Progenitor cell of endocrine pancreas (in vitro differentiated cells): ENCODE measurements around the gene NFIL3. TPM values are rescaled to one million over a fixed set of nuclear protein-coding genes. Genes with fewer than 3 reads are reported as not detected.

ENCODE experiments used
- DNase-seq: peaks from one replicate; pipeline ENCODE4 v3.0.0; 2021; ENCODE audit warnings: low spot score; ENCODE audit not compliant: unreplicated experiment
- H3K27ac Mint-ChIP-seq: 2 replicates; pipeline ENCODE4 v1.8.0; 2021; ENCODE audit warnings: mild to moderate bottlenecking, moderate library complexity, mixed read lengths
- H3K27me3 Mint-ChIP-seq: 2 replicates; pipeline ENCODE4 v1.8.0; 2021; ENCODE audit warnings: mixed read lengths
- H3K36me3 Mint-ChIP-seq: 2 replicates; pipeline ENCODE4 v1.8.0; 2022; ENCODE audit warnings: mixed read lengths; ENCODE audit not compliant: insufficient read depth
- H3K4me1 Mint-ChIP-seq: 2 replicates; pipeline ENCODE4 v1.8.0; 2021; ENCODE audit warnings: low read depth, mixed read lengths
- H3K4me3 Mint-ChIP-seq: 2 replicates; pipeline ENCODE4 v1.8.0; 2021; ENCODE audit warnings: low read depth, mild to moderate bottlenecking, moderate library complexity, mixed read lengths
- H3K9me3 Mint-ChIP-seq: 2 replicates; pipeline ENCODE4 v1.8.0; 2021; ENCODE audit warnings: low read depth, mixed read lengths
- CTCF ChIP-seq: fragments of 200-600 bp; sonication (generic); IDR thresholded peaks from one replicate; pipeline ENCODE4 v1.5.0; 2021; ENCODE audit warnings: antibody characterized with exemption, mild to moderate bottlenecking; ENCODE audit not compliant: unreplicated experiment
- total RNA-seq: library from RNA; stranded (reverse); gene quantifications from 2 replicates; pipeline ENCODE4 v1.2.1, GENCODE V29; 2021

The NFIL3 gene
- total RNA-seq, 1 donor from 2014 or later = 22.0 TPM

- Mint-ChIP-seq H3K9me3 (no peaks in the 10 kb centered on the region), H3K27me3 (peaks cover 20% of the 10 kb centered on the region), H3K36me3 (no peaks in the 10 kb centered on the region), H3K27ac (peak overlapping the region; percentile 99), H3K4me1 (peaks cover 40% of the 10 kb centered on the region), H3K4me3 (peak overlapping the region; percentile 94)
- no peak for DNase-seq
- no peak for TF ChIP-seq CTCF
Observed at GRCh38 chr9:91421971-91422757, 1.5 kb downstream of the NFIL3 start.

- Mint-ChIP-seq H3K4me3 (peak overlapping the region; percentile 94), H3K4me1 (peaks cover 44% of the 10 kb centered on the region), H3K27ac (peak overlapping the region; percentile 99), H3K36me3 (no peaks in the 10 kb centered on the region), H3K9me3 (no peaks in the 10 kb centered on the region), H3K27me3 (peaks cover 18% of the 10 kb centered on the region)
- peak; percentile 52 for TF ChIP-seq CTCF
- peak; percentile 61 for DNase-seq
Observed at GRCh38 chr9:91421128-91421765, 2.4 kb downstream of the NFIL3 start.

- H3K27ac Mint-ChIP-seq = peak overlapping the region; percentile 97
- peaks cover 12% of the 10 kb centered on the region for H3K27me3 Mint-ChIP-seq
- peaks cover 44% of the 10 kb centered on the region for H3K4me1 Mint-ChIP-seq
- H3K9me3 Mint-ChIP-seq = no peaks in the 10 kb centered on the region
- peak overlapping the region; percentile 94 for H3K4me3 Mint-ChIP-seq
- no peaks in the 10 kb centered on the region for H3K36me3 Mint-ChIP-seq
- no peak for DNase-seq
- no peak for TF ChIP-seq CTCF
Observed at GRCh38 chr9:91420501-91421127, 3.0 kb downstream of the NFIL3 start.

GRCh38 chr9:91419222-91420191 is 4.1 kb downstream of the NFIL3 start:
- Mint-ChIP-seq H3K27me3 (peaks cover under 1% of the 10 kb centered on the region), H3K4me3 (peak overlapping the region; percentile 94), H3K36me3 (no peaks in the 10 kb centered on the region), H3K27ac (no peak overlapping the region), H3K4me1 (peaks cover 38% of the 10 kb centered on the region), H3K9me3 (no peaks in the 10 kb centered on the region)
- TF ChIP-seq CTCF = no peak
- no peak for DNase-seq
